ENCODE measurements around the gene CYSRT1.
A peak's percentile ranks its signal among the peaks of the same experiment; 100 is the strongest.

Gene CYSRT1

DNA sequence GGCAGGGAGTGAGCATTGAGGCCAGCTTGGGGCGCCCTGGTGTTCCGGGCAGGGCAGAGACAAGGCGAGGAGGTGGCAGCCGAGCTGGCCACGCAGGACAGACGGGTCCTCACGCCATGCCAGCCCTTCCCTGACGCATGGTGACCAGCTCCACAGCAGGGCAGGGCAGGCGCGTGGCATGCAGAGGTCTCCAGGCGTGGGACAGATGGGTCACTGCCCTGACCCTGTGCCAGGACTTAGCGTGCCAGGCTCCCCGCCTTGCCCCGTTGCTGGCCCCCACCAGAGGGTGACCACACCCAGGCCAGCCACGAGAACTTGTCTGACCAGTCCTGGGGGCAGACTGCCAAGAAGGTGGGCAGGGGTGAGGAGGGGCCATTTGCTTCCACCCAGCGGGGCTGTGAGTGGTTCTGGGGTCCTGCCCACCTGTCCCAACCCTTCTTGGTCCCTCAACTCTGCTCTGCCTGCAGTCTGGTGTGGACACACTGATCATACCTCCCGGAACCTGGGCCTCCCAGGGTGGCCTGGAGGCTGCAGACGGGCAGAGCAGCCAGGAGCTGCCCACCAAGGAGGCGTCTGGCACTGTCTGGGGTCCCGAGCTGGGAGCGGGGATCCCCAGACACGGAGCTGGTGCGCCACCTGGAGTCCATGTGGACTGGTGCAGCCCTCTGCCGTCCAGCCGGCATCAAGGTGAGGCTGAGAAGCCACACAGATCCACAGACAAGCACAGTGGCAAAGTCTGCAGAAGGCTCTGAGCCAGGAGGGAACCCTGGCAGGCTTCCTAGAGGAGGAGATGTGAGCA lies 2.3 kb downstream of the CYSRT1 start, which contains the start of gene RNF224:
RNF224 (plus strand) TSS at position 449 of the 799 bp plus-strand sequence. CDS start 834 bp downstream, outside the sequence.
- peak; percentile 89 for DNase-seq

DNA sequence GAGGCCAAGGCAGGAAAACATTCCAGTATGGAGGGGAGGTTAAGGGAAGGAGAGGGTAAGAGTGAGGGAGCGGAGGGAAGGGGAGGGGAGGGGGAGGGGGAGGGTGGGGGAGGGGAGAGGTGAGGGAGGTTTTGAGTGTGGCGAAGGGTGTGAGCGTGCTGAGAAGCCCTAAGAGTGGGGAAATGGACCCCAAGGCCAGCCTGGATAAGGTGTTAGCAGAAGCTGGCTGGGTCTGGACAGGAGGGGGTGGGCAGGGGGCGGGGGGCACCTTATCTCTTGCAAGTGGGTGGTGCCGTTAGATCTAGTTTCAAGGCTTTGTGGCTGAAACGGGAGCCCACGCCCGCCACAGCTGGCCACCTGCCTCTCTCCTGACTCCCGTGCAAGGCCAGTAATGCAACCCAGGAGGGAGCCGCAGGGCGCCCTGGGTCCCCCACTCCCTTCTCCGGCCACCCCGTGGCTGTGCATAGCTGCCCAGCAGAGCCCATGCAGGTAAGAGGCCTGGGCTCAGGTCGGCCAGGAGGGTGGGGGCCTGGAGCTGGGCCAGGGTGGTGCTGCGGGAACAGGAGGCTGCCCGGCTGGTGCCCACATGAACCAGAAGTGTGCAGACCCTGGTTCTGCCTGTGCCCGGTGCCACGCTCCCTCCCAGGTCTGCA lies 3.0 kb downstream of the CYSRT1 start:
- DNase-seq = no peak

GRCh38 chr9:137228506-137228967 lies 3.6 kb downstream of the CYSRT1 start:
- DNase-seq = no peak

DNA sequence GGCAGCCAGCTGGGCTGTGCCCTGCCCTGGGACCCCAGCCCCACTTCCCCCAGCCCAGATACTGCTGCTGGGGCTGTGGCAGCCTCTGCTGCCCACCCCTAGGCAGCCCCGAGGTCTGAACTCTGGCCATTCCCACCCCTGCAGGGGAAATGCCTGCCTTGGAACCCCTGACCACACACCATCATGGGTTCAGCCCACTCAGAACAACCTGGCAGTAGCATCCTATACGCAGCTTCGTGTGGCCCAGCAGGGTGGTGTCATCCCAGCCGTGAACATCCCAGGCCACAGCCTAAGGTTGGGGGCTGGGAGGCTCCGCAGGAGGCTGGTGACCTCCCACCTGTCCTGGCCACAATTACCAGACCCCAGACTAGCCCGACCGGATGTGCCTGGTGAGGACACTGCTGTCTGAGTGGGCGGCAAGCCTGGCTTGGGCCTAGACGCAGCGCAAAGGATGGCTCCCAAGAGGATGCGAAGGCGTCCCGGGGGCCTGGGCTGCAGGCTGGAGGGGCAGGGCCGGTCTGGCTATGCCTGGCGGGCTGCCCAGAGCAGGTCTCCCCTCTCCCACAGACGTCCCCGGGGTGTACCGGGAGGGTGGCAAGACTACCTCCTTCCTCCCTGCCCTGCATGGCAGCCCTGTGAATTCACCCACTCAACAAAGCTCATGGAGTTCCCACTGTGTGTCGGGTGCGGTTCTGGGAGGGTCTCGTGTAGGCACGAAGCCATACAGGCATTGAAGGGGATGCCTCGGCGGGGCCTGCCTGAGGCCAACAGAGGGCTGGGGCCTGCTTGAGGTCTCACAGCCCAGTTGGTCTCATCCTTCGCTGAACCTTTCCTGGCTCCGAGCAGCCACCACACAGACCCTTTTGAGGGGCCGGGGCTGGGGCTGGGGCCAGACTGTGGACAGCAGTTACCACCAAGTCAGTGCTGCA lies 4.3 kb downstream of the CYSRT1 start:
- no peak for DNase-seq

- no peak for DNase-seq
Observed at GRCh38 chr9:137229903-137230704, 5.1 kb downstream of the CYSRT1 start.

- DNase-seq = no peak
Observed at GRCh38 chr9:137230705-137231371, 5.9 kb downstream of the CYSRT1 start, which contains the start of gene SLC34A3. TSS of gene SLC34A3 (plus strand) at chr9:137230901. CDS start at chr9:137231703, 802 bp downstream.

DNA sequence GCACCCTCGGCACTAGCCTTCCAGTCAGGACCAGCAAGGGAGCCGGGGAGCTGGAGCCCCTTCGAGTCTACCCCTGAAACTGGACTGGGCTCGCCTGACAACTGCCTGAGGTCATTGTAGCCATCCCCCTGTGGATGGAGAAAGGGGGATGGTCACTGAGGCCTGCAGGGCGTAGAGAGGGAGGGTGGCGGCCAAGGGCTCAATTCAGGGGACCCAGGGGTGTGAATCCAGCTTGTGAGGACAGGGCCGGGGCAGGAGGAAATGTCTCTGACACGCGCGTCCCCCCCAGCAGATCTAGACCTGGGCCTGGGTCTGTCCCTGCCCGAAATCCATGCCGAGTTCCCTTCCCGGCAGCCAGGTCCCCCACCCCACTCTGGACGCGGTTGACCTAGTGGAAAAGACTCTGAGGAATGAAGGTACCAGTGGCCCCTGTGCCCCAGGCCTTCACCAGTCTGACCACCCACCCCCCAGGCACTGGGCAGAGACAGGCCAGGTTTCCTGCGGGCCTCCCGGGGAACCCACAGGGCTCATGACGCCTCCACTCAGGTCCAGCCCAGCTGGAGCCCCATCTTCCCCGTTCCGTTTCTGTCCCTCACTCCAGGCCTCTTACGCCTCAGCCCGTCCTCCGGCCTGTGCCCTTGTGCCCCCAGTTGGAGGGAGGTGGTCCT lies 6.5 kb downstream of the CYSRT1 start:
- no peak for DNase-seq

DNA sequence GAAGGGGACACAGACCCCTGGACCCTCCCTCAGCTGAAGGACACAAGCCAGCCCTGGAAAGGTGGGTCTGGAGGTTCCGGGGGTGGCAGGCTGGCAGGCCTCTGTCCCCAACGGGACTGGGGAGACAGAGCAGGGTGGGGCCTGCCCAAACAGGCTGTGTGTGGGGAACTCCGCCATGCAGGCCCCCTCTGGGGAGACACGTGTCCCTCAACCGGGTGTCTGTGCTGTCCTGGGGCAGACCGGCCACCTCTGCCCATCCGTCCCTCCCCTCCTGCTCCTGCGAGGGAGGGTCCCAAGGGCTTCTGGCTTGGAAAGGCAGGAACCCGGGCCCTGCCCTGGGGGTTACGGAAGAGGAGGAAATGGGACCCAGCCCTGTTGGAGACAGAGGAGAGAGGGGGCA lies 7.1 kb downstream of the CYSRT1 start:
- no peak for DNase-seq

DNA sequence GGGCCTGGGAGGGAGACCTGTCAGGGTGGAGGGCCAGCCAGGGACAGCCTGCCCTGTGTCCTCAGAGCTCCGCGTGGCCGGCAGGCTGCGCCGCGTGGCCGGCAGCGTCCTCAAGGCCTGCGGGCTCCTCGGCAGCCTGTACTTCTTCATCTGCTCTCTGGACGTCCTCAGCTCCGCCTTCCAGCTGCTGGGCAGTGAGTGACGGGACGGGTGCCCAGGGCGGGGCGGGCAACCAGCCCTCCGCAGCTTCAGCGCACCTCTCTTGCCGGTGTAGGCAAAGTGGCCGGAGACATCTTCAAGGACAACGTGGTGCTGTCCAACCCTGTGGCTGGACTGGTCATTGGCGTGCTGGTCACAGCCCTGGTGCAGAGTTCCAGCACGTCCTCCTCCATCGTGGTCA lies 7.5 kb downstream of the CYSRT1 start:
- DNase-seq = no peak

DNA sequence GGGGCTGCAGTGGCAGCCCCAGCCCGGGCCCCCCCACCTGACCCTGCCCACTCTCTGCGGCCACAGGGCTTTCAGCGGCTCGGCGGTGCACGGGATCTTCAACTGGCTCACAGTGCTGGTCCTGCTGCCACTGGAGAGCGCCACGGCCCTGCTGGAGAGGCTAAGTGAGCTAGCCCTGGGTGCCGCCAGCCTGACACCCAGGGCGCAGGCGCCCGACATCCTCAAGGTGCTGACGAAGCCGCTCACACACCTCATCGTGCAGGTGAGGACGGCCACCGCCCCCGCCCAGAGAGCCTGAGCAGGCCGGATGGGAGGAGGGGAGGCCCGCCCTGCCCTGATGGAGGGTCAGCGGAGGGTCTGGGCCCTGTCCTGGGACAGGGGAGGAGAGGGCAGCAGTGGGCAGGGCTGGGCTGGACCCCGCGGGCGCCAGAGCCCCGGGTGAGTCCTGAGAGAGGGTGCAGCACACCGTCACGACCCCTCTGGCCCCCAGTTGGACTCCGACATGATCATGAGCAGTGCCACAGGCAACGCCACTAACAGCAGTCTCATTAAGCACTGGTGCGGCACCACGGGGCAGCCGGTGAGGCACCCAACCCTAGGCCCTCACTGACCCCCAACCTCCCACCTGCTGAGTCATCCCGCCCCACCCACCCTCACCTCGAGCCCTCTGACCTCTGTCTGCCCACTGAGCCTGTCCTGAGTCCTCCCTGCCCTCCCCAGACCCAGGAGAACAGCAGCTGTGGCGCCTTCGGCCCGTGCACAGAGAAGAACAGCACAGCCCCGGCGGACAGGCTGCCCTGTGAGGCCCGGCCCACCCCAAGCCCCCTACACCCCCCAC lies 8.4 kb downstream of the CYSRT1 start:
- no peak for DNase-seq

DNA sequence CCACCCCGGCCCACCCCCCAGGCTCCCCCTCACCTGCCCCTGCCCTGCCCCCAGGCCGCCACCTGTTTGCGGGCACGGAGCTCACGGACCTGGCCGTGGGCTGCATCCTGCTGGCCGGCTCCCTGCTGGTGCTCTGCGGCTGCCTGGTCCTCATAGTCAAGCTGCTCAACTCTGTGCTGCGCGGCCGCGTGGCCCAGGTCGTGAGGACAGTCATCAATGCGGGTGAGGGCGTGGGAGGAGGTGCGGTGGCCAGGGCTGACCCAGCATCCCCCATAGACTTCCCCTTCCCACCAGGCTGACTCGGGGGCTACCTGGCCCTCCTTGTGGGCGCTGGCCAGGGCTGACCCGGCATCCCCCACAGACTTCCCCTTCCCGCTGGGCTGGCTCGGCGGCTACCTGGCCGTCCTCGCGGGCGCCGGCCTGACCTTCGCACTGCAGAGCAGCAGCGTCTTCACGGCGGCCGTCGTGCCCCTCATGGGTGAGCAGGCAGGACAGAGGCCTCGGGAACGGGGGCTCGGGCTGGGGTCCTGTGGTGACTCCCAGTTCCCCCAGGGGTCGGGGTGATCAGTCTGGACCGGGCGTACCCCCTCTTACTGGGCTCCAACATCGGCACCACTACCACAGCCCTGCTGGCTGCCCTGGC lies 9.2 kb downstream of the CYSRT1 start:
- DNase-seq = no peak

DNA sequence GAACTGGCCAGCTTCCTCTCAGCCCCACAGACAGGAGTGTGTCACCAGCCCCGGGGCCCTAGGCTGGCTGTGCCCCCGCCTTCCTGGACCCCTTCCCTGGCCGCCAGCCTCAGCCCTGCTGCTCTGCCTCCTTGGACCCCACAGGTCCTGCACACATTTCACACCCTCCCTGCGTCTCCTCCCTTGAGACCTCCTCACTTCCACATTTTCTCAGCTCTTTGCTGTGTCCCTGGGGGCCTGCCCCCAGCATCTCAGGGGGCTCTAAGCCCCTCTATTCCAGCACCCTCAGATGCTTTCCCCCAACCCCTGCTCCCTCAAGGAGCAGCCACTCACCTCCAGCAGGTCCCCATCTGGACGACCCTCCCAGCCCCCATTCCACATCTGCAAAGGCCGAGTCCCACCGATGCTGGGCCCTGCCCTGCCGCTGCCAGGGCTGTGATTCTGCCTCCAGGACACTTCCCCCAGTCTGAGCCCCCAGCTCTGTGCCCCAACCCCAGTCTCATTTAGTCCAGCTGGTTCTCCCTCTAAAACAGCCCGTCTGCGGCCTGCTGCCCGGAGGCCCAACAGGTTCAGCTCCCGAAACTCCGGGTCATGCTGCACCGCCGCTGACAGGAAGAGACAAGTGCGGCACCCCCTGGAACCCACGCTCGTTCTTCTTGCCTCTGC lies 9.9 kb downstream of the CYSRT1 start:
- no peak for DNase-seq

- no peak for DNase-seq
Observed at GRCh38 chr9:137235424-137236237, 10.7 kb downstream of the CYSRT1 start.

- peak; percentile 96 for DNase-seq
Observed at GRCh38 chr9:137236238-137236935, 11.4 kb downstream of the CYSRT1 start.

DNA sequence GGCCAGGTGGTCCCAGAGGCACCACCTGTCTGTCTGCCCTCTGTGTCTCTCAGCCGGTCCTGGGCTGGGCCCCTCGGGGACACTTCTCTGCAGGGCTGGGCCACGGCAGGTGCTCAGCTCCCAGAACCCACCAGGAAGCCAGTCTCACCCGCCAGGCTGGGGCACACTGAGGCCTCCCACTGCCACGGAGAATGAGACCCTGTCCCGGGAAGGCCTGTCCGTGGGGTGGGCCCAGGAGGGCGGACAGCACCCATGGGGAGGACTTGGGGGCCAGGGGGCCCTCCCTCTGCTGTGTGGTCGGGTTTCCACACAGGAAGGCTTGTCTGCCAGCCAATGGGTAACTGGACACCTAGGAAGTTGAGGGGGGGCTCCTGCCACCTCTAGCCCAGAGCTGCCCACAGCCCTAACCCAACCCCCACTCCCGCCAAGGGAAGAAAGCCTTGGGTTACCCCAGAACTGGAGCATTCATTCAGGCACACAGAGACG lies 12.0 kb downstream of the CYSRT1 start:
- no peak for DNase-seq

DNA sequence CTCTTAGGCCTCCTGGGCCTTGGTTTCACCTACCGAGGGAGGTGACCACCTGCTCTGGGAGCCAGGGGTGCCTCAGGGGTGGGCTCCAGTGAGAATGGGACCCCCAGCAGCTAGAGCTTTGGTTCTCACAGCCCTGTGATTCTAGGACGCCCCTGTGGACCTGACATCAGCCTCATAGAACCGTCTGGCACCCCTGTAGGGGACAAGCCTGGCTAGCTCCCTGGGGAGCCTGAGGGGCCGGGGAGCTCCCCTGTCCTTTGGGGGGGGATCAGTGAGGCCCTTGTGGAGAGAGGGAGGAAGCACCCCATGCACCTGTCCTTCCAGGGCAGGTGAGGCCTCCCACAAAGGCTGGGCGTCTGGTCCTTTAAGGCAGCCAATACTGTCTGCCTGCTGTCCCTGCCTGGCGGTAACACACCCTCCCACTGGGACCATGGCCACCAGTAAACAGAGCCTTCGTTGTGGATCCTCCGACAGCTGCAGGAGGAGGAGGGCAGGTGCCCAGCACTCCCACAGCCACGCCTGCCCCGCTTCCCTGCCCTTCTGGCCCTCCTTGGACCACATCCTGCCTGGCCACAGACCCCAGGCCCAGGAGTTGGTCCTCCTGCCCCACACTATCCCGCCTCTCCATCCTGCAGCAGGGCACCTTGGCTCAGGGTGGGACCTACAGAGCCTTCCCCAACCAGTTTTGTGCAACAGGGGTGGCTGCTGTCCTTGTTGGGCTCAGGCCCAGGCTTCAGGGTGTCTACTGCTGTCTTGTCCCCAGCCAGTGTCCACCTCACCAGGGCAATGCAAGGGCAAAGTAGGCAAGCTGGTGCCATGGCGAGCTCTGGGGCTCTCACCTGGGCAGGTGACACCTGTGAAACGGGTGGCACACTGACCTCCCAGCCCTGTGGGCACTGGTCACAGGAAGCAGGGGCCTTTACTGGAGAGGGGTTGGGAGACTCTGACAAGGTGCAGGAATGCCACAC lies 13.1 kb downstream of the CYSRT1 start:
- no peak for DNase-seq
